Natural killer cell (primary cell): ENCODE results near the gene MX2. TPM values are rescaled to one million over a fixed set of nuclear protein-coding genes. Genes with fewer than 3 reads are reported as not detected.

Source experiments
- ATAC-seq, 3 donors: fragments of 150-1000 bp in 2 of 3; fragments of 200-7000 bp in 1 of 3; cut with Tn5 transposase; 1 replicate in 1 of 3; 2 replicates in 2 of 3; pipeline ENCODE4 v1.10.0; 2021; ENCODE audit warnings: mild to moderate bottlenecking in 2 of 3, moderate library complexity in 2 of 3
- DNase-seq, 2 donors: peaks; one replicate each; pipeline versions ENCODE4 v3.0.0 to v3.0.0-alpha.2; 2013 to 2021; ENCODE audit warnings: mixed read lengths in 1 of 2
- H3K27ac ChIP-seq: one replicate; pipeline ENCODE4 v1.5.1; 2013; ENCODE audit warnings: mild to moderate bottlenecking, low read length
- H3K27me3 ChIP-seq: one replicate; pipeline ENCODE4 v1.6.1; 2013; ENCODE audit warnings: low read length; ENCODE audit not compliant: control insufficient read depth, insufficient read depth
- H3K36me3 ChIP-seq: one replicate; pipeline ENCODE4 v1.6.1; 2013; ENCODE audit warnings: low read length; ENCODE audit not compliant: control insufficient read depth, insufficient read depth
- H3K4me1 ChIP-seq: one replicate; pipeline ENCODE4 v1.6.1; 2013; ENCODE audit warnings: low read length; ENCODE audit not compliant: control insufficient read depth, insufficient read depth
- H3K4me3 ChIP-seq: one replicate; pipeline ENCODE4 v1.5.1; 2013; ENCODE audit warnings: low read length
- H3K9me3 ChIP-seq: one replicate; pipeline ENCODE4 v1.6.1; 2013; ENCODE audit warnings: low read length; ENCODE audit not compliant: control insufficient read depth, insufficient read depth
- H3K27ac Mint-ChIP-seq, 2 donors: one replicate each; pipeline ENCODE4 v1.8.0; 2022; ENCODE audit warnings: mild to moderate bottlenecking in 2 of 2, mixed read lengths in 2 of 2, moderate library complexity in 1 of 2
- H3K27me3 Mint-ChIP-seq, 2 donors: one replicate each; pipeline ENCODE4 v1.8.0; 2022; ENCODE audit warnings: low read depth in 2 of 2, mixed read lengths in 2 of 2
- H3K36me3 Mint-ChIP-seq: one replicate; pipeline ENCODE4 v1.8.0; 2022; ENCODE audit warnings: mixed read lengths
- H3K4me1 Mint-ChIP-seq, 2 donors: one replicate each; pipeline ENCODE4 v1.8.0; 2022; ENCODE audit warnings: mixed read lengths in 2 of 2
- H3K4me3 Mint-ChIP-seq: one replicate; pipeline ENCODE4 v1.8.0; 2022; ENCODE audit warnings: mild to moderate bottlenecking, moderate library complexity, mixed read lengths
- H3K9me3 Mint-ChIP-seq, 2 donors: one replicate each; pipeline ENCODE4 v1.8.0; 2022; ENCODE audit warnings: mixed read lengths in 2 of 2
- CTCF ChIP-seq: fragments of 200-600 bp; IDR thresholded peaks from one replicate; pipeline ENCODE4 v1.8.0; 2022; ENCODE audit warnings: antibody characterized with exemption
- WGBS: methylation state at CpG from one replicate; pipeline ENCODE4 v1.1.7; 2013; ENCODE audit warnings: missing lambda C conversion rate; ENCODE audit not compliant: insufficient coverage; 5-methylcytosine and 5-hydroxymethylcytosine counted together
- intact Hi-C: fragments of 100-400 bp; cut with micrococcal nuclease; formaldehyde crosslinking; loops from one replicate; pipeline ENCODE4 v1.14.2; 2022
- total RNA-seq, 4 donors: library from RNA; stranded (reverse); fragments of 120-200 nt in 1 of 4; gene quantifications; one replicate each; pipeline versions ENCODE4 v1.2.3 to v1.2.4, GENCODE V29; 2013 to 2022

The MX2 gene
- total RNA-seq, 3 donors from 2014 or later (not counting 1 experiment from before 2014, with no cell fraction given): 37.9 to 73.9 (median 42.6) TPM

GRCh38 chr21:41374867-41375533, 13.2 kb downstream of the MX2 start:
- WGBS: 67% methylated on average over 5 of the region's 5 CpGs
- intact Hi-C loops: no loop called here
- Mint-ChIP-seq H3K9me3 (no peaks in the 10 kb centered on the region), H3K4me3 (no peak overlapping the region), H3K36me3 (no peaks in the 10 kb centered on the region), H3K27me3 (no peaks in the 10 kb centered on the region), H3K27ac (peak overlapping the region; percentile 32 to 65), H3K4me1 (peaks cover 26 to 32% of the 10 kb centered on the region in 2 donors)
- peak in 2 of 3 donors; percentile 38 to 53 for ATAC-seq
- no peak for TF ChIP-seq CTCF
- DNase-seq: no peak
- Histone ChIP-seq H3K27ac (no peak overlapping the region), H3K9me3 (no peaks in the 10 kb centered on the region), H3K36me3 (peaks cover 17% of the 10 kb centered on the region), H3K4me1 (peaks cover 14% of the 10 kb centered on the region), H3K27me3 (no peaks in the 10 kb centered on the region), H3K4me3 (no peak overlapping the region)

- intact Hi-C loops: no loop called here
- Mint-ChIP-seq H3K4me3 (no peak overlapping the region), H3K36me3 (no peaks in the 10 kb centered on the region), H3K4me1 (peaks cover 18 to 23% of the 10 kb centered on the region in 2 donors), H3K27ac (no peak overlapping the region), H3K27me3 (no peaks in the 10 kb centered on the region), H3K9me3 (no peaks in the 10 kb centered on the region)
- no peaks in the 10 kb centered on the region for H3K27me3 ChIP-seq
- no peaks in the 10 kb centered on the region for H3K9me3 ChIP-seq
- no peak for ATAC-seq
- no peak overlapping the region for H3K4me3 ChIP-seq
- H3K36me3 ChIP-seq: peaks cover 19% of the 10 kb centered on the region
- 95% methylated on average over 5 of the region's 5 CpGs for WGBS
- no peak for TF ChIP-seq CTCF
- H3K27ac ChIP-seq: no peak overlapping the region
- peaks cover 6% of the 10 kb centered on the region for H3K4me1 ChIP-seq
- DNase-seq: no peak
These were observed 14.0 kb downstream of the MX2 start for GRCh38 chr21:41375875-41376274.

GRCh38 chr21:41377715-41378114, 15.9 kb downstream of the MX2 start:
- H3K36me3 Mint-ChIP-seq: no peaks in the 10 kb centered on the region
- Histone ChIP-seq H3K4me1 (peaks cover 6% of the 10 kb centered on the region), H3K27ac (no peak overlapping the region), H3K27me3 (no peaks in the 10 kb centered on the region), H3K4me3 (no peak overlapping the region), H3K9me3 (no peaks in the 10 kb centered on the region), H3K36me3 (peaks cover 29% of the 10 kb centered on the region)
- ATAC-seq (no peak), DNase-seq (no peak)
- no peak overlapping the region for H3K4me3 Mint-ChIP-seq
- H3K4me1 Mint-ChIP-seq: peaks cover 9 to 11% of the 10 kb centered on the region in 2 donors
- WGBS: 95% methylated on average over 16 of the region's 16 CpGs
- H3K27me3 Mint-ChIP-seq: no peaks in the 10 kb centered on the region
- H3K27ac Mint-ChIP-seq: no peak overlapping the region
- TF ChIP-seq CTCF: no peak
- H3K9me3 Mint-ChIP-seq: no peaks in the 10 kb centered on the region
- intact Hi-C loops: no loop called here

- TF ChIP-seq CTCF: no peak
- Mint-ChIP-seq H3K4me3 (no peak overlapping the region), H3K4me1 (peaks cover 9 to 11% of the 10 kb centered on the region in 2 donors), H3K27ac (no peak overlapping the region), H3K9me3 (no peaks in the 10 kb centered on the region), H3K36me3 (no peaks in the 10 kb centered on the region), H3K27me3 (no peaks in the 10 kb centered on the region)
- 92% methylated on average over 8 of the region's 8 CpGs for WGBS
- intact Hi-C loops: no loop called here
- Histone ChIP-seq H3K9me3 (no peaks in the 10 kb centered on the region), H3K27me3 (no peaks in the 10 kb centered on the region), H3K27ac (no peak overlapping the region), H3K4me1 (peaks cover 6% of the 10 kb centered on the region), H3K36me3 (peaks cover 35% of the 10 kb centered on the region), H3K4me3 (no peak overlapping the region)
- DNase-seq: no peak
- ATAC-seq: no peak
These were observed 17.0 kb downstream of the MX2 start for GRCh38 chr21:41378849-41379248.
